ENCODE measurements around the gene CD8A. TPM values are rescaled to one million over a fixed set of nuclear protein-coding genes. Genes with fewer than 3 reads are reported as not detected.

CD8A gene
- total RNA-seq, 2 donors from 2014 or later = 1.3 to 2.5 TPM

DNA sequence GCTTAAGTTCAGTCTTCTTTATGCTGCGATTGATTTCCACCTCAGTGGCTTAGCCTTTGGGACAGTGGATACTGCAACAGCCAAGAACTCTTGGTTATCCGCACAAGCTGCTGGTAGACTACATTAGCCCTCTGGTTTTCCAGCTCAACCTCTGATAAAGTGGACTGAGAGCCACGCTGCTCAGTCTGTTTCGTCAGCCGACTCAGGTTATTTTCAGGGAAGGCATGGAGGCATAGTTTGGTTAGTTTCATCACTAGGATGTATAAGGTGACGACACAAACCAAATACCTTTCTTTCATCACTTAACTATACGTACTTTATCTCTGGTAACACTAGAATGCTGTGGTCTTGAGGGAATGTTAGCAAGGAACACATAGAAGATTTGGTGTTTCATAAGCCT is 14.2 kb downstream of the CD8A start:
- Histone ChIP-seq H3K4me1 (replicated peaks) (no peaks in the 10 kb centered on the region), H3K36me3 (peaks cover 0 to 5% of the 10 kb centered on the region in 2 donors), H3K27ac (no peak overlapping the region), H3K27me3 (replicated peaks; ENCODE audit: insufficient read depth) (no peaks in the 10 kb centered on the region), H3K4me3 (no peak overlapping the region), H3K9me3 (no peaks in the 10 kb centered on the region)
- WGBS = 92% methylated on average over 7 of the region's 7 CpGs
- intact Hi-C loops (cut with DNase I) = no loop called here
- TF ChIP-seq POLR2A (IDR thresholded peaks at IDR 0.05) (no peak), POLR2AphosphoS5 (IDR thresholded peaks at IDR 0.05) (no peak)
- TF ChIP-seq, protein P1, sequence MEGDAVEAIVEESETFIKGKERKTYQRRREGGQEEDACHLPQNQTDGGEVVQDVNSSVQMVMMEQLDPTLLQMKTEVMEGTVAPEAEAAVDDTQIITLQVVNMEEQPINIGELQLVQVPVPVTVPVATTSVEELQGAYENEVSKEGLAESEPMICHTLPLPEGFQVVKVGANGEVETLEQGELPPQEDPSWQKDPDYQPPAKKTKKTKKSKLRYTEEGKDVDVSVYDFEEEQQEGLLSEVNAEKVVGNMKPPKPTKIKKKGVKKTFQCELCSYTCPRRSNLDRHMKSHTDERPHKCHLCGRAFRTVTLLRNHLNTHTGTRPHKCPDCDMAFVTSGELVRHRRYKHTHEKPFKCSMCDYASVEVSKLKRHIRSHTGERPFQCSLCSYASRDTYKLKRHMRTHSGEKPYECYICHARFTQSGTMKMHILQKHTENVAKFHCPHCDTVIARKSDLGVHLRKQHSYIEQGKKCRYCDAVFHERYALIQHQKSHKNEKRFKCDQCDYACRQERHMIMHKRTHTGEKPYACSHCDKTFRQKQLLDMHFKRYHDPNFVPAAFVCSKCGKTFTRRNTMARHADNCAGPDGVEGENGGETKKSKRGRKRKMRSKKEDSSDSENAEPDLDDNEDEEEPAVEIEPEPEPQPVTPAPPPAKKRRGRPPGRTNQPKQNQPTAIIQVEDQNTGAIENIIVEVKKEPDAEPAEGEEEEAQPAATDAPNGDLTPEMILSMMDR (IDR thresholded peaks at IDR 0.05) = no peak
- no peak for DNase-seq (ENCODE audit: low spot score)

DNA sequence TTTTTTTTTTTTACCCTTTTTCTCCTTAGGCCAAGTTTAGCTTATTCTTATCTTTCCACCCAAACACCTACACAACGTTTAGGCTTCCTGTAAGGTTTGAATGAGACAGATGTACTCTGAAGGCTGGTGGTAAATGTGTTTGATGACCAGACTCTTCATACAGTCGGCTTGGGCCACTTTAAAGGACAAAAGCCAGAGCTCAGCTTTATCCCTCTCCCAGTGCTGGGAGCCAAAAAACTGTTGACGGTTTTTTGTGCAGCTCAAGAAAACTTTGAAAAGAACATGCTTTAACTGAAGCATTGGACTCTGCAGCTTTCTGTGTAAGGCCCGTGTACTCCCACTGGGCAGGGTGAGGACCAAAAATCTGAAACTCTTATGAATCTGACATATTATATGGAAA is 15.4 kb downstream of the CD8A start:
- intact Hi-C loops (cut with DNase I) = no loop called here
- 68% methylated on average over 4 of the region's 4 CpGs for WGBS
- TF ChIP-seq, protein P1 (IDR thresholded peaks at IDR 0.05) = no peak
- TF ChIP-seq POLR2A (IDR thresholded peaks at IDR 0.05) = no peak
- no peak for TF ChIP-seq POLR2AphosphoS5 (IDR thresholded peaks at IDR 0.05)
- Histone ChIP-seq H3K27ac (no peak overlapping the region), H3K4me1 (replicated peaks) (no peaks in the 10 kb centered on the region), H3K36me3 (peaks cover 0 to 5% of the 10 kb centered on the region in 2 donors), H3K9me3 (no peaks in the 10 kb centered on the region), H3K4me3 (no peak overlapping the region), H3K27me3 (replicated peaks; ENCODE audit: insufficient read depth) (no peaks in the 10 kb centered on the region)
- no peak for DNase-seq (ENCODE audit: low spot score)

DNA sequence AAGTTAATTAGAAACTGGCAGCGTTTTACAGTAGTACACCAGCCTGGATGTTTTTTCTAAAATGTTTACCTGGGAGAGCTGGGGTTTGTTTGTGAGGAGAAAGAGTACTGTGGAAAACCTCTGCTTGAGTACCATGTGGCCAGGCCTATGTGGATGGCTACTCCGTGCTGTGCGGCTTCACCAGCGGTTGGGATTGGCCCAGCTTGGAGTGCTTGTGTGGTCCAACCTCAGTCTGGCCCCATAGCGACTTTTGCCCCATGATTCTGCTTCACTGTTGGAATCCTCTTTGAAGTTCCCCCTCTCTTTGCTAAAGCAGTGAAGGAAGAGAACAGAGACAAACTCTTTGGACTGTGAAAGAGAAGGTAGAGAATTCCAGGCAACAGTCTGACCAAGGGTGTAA is 15.9 kb downstream of the CD8A start:
- intact Hi-C loops (cut with DNase I) = no loop called here
- H3K9me3 ChIP-seq = no peaks in the 10 kb centered on the region
- no peak overlapping the region for H3K4me3 ChIP-seq
- TF ChIP-seq POLR2A (IDR thresholded peaks at IDR 0.05) = no peak
- TF ChIP-seq, protein P1 (IDR thresholded peaks at IDR 0.05) = no peak
- no peak for TF ChIP-seq POLR2AphosphoS5 (IDR thresholded peaks at IDR 0.05)
- no peak overlapping the region for H3K27ac ChIP-seq
- no peak for DNase-seq (ENCODE audit: low spot score)
- H3K36me3 ChIP-seq = peaks cover 0 to 5% of the 10 kb centered on the region in 2 donors
- H3K4me1 ChIP-seq (replicated peaks) = no peaks in the 10 kb centered on the region
- H3K27me3 ChIP-seq (replicated peaks; ENCODE audit: insufficient read depth) = no peaks in the 10 kb centered on the region
- 75% methylated on average over 5 of the region's 5 CpGs for WGBS

DNA sequence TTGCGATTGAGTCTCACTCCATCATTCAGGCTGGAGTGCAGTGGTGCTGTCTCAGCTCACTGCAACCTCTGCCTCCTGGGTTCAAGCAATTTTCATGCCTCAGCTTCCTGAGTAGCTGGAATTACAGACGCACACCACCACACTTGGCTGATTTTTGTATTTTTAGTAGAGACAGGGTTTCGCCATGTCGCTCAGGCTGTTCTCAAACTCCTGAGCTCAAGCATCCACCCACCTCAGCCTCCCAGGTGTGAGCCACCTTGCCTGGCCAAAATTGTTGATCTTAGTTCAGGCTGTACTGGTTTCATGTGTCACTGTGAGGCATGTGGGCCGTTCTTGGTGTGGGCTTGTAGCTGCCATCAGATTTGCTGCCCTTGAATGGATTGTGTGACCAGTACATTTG is 18.1 kb downstream of the CD8A start:
- intact Hi-C loops (cut with DNase I) = no loop called here
- Histone ChIP-seq H3K9me3 (no peaks in the 10 kb centered on the region), H3K4me1 (replicated peaks) (no peaks in the 10 kb centered on the region), H3K36me3 (peaks cover 0 to 5% of the 10 kb centered on the region in 2 donors), H3K4me3 (no peak overlapping the region), H3K27ac (no peak overlapping the region), H3K27me3 (replicated peaks; ENCODE audit: insufficient read depth) (no peaks in the 10 kb centered on the region)
- DNase-seq (ENCODE audit: low spot score) = no peak
- TF ChIP-seq, protein P1 (IDR thresholded peaks at IDR 0.05) = no peak
- TF ChIP-seq POLR2AphosphoS5 (IDR thresholded peaks at IDR 0.05) = no peak
- no peak for TF ChIP-seq POLR2A (IDR thresholded peaks at IDR 0.05)
- 72% methylated on average over 5 of the region's 5 CpGs for WGBS

DNA sequence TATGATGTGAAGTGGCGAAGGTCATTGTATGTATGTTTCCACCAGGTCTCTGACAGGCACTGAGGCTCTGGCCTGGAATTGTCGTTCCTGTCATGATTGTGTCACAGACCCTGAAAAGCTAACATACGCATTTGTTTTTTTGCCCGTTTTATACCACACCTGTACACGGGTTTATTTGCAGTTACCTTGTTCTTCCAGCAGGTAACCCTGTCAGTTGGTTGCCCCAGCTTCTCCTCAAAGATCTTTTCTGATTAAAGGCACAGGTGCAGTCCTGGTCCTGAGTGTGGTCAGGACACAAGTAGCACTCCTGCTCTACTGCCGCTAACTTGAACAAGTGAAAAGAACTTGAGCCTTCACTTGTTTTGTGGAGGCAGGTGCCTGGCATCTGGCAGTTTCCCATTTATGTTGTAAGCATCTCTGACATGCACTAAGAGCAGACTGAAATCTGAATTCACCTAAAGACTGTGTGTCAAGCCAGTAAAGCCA is 19.9 kb downstream of the CD8A start:
- TF ChIP-seq POLR2A (IDR thresholded peaks at IDR 0.05) (no peak), POLR2AphosphoS5 (IDR thresholded peaks at IDR 0.05) (no peak)
- TF ChIP-seq, protein P1 (IDR thresholded peaks at IDR 0.05) = no peak
- 82% methylated on average over 6 of the region's 6 CpGs for WGBS
- Histone ChIP-seq H3K4me1 (replicated peaks) (no peaks in the 10 kb centered on the region), H3K9me3 (no peaks in the 10 kb centered on the region), H3K27me3 (replicated peaks; ENCODE audit: insufficient read depth) (no peaks in the 10 kb centered on the region), H3K36me3 (peaks cover 0 to 5% of the 10 kb centered on the region in 2 donors), H3K4me3 (no peak overlapping the region), H3K27ac (no peak overlapping the region)
- intact Hi-C loops (cut with DNase I) = no loop called here
- no peak for DNase-seq (ENCODE audit: low spot score)

Measured in prostate gland (tissue), 2 donors.